ENCODE data around the gene HNRNPL. TPM values are rescaled to one million over a fixed set of nuclear protein-coding genes. Genes with fewer than 3 reads are reported as not detected.

HNRNPL gene
- total and polyA plus RNA-seq, 2 of the 8 experiments (the other 6 are each of a cell fraction or from before 2014, with no cell fraction given), result 404 to 779 TPM

GRCh38 chr19:38793177-38793576, 56.6 kb downstream of the HNRNPL start:
- H2BK5ac ChIP-seq (ENCODE audit: low read depth, low read length), result no peak overlapping the region
- no peak overlapping the region for H3K9ac ChIP-seq (replicated peaks in 1 of 4; ENCODE audit: extremely low read depth in 1 of 4, low read depth in 3 of 4, low read length in 3 of 4)
- H2BK12ac ChIP-seq (ENCODE audit: low read depth, low read length), result no peak overlapping the region
- no peaks in the 10 kb centered on the region for H4K20me1 ChIP-seq (replicated peaks in 1 of 2; ENCODE audit: control insufficient read depth in 1 of 2, insufficient read depth in 2 of 2, low read length in 2 of 2)
- peaks cover 0 to 2% (median 0%) of the 10 kb centered on the region in 4 experiments; a peak in 1 of 7 replicates for H3K4me1 ChIP-seq (replicated peaks in 1 of 4; ENCODE audit: control insufficient read depth in 3 of 4, insufficient read depth in 4 of 4, low read length in 3 of 4)
- H3K27me3 ChIP-seq (replicated peaks in 1 of 4; ENCODE audit: control insufficient read depth in 3 of 4, extremely low read depth in 1 of 4, insufficient read depth in 3 of 4, low read length in 3 of 4), result peaks cover 0 to 12% (median 3%) of the 10 kb centered on the region in 4 experiments; a peak in 4 of 7 replicates
- no peak overlapping the region for H2AFZ ChIP-seq (ENCODE audit: low read length)
- H3K23me2 ChIP-seq (ENCODE audit: low read depth, low read length), result no peaks in the 10 kb centered on the region
- H3K4ac ChIP-seq (replicated peaks; ENCODE audit: insufficient read length, low read depth, low read length), result no peak overlapping the region
- no peak overlapping the region for H4K91ac ChIP-seq (replicated peaks; ENCODE audit: insufficient read length, low read length)
- H2BK120ac ChIP-seq (replicated peaks; ENCODE audit: low read depth, low read length), result no peak overlapping the region
- H3K14ac ChIP-seq (ENCODE audit: insufficient read length), result no peak overlapping the region
- ChIA-PET CTCF (ENCODE audit: partially characterized antibody) (interaction anchor here (0.7 kb wide), 1 partner anchor 12 kb away, joined by 3 read pairs; no protein-coding TSS in a partner anchor), POLR2A (ENCODE audit: partially characterized antibody) (interaction anchor here (0.6 to 1.0 kb wide), 7 partner anchors 18 to 56 kb away, joined by 3 to 5 read pairs (median 3); partner anchors contain the start of genes HNRNPL and LGALS7)
- no peaks in the 10 kb centered on the region for H3K79me2 ChIP-seq (ENCODE audit: control insufficient read depth in 1 of 2, insufficient read depth in 2 of 2, low read length in 2 of 2)
- H3K36me3 ChIP-seq (ENCODE audit: control insufficient read depth in 2 of 4, insufficient read depth in 4 of 4, low read length in 3 of 4), result no peaks in the 10 kb centered on the region
- FAIRE-seq (no peak), DNase-seq (ENCODE audit: low read depth in 1 of 2, low spot score in 2 of 2) (no peak)
- no peak overlapping the region for H2BK15ac ChIP-seq (ENCODE audit: low read length)
- H4K8ac ChIP-seq (ENCODE audit: extremely low read depth, insufficient read depth, low read length), result no peak overlapping the region
- H3K56ac ChIP-seq (replicated peaks; ENCODE audit: insufficient read length, low read depth, low read length), result no peak overlapping the region
- no peak overlapping the region for H2BK20ac ChIP-seq (ENCODE audit: low read length)
- no peak overlapping the region for H4K5ac ChIP-seq (ENCODE audit: insufficient read length, low read depth, low read length)
- peak overlapping the region in 1 of 4 experiments; percentile 57; a peak in 4 of 8 replicates for H3K4me3 ChIP-seq (ENCODE audit: extremely low read depth in 1 of 4, insufficient read depth in 2 of 4, low read depth in 3 of 4, low read length in 4 of 4)
- no peaks in the 10 kb centered on the region for H3K79me1 ChIP-seq (ENCODE audit: low read depth, low read length)
- H3K27ac ChIP-seq (ENCODE audit: low read depth, low read length), result no peak overlapping the region
- no peaks in the 10 kb centered on the region; a peak in 1 of 4 replicates for H3K9me3 ChIP-seq (ENCODE audit: insufficient read depth in 2 of 2, low read depth in 1 of 2, low read length in 1 of 2)
- no peak overlapping the region for H2AK5ac ChIP-seq (ENCODE audit: low read depth, low read length)
- H3K18ac ChIP-seq (ENCODE audit: extremely low read depth, low read length), result no peak overlapping the region
- peak overlapping the region; percentile 22 to 75; a peak in 3 of 4 replicates for H3K4me2 ChIP-seq (ENCODE audit: insufficient read depth in 1 of 2, low read depth in 2 of 2, low read length in 2 of 2)
- WGBS, 2 experiments (ENCODE audit: extremely low coverage in 1 of 2, insufficient coverage in 1 of 2, insufficient read length in 1 of 2, insufficient replicate concordance in 2 of 2, low coverage in 1 of 2, low lambda C conversion rate in 2 of 2, missing lambda C conversion rate in 1 of 2), result 82% methylated on average over 8 of the region's 8 CpGs; no CpG with 5 or more reads in 1 of the 2 experiments
- H3K23ac ChIP-seq (ENCODE audit: insufficient read length), result no peak overlapping the region
- TF ChIP-seq EP300 (IDR thresholded peaks at IDR 0.05; ENCODE audit: borderline replicate concordance in 1 of 2, low read depth in 2 of 2, low read length in 2 of 2) (no peak), YY1 (IDR thresholded peaks at IDR 0.05; ENCODE audit: low read depth, low read length) (no peak), PHF8 (conservative IDR thresholded peaks at IDR 0.05; ENCODE audit: low read depth, low read length) (no peak), BCL11A (IDR thresholded peaks at IDR 0.05; ENCODE audit: low read depth in 2 of 2, low read length in 2 of 2) (no peak), NANOG (IDR thresholded peaks at IDR 0.05; ENCODE audit: insufficient read depth, low read depth, low read length, poor library complexity, severe bottlenecking) (no peak), CREB1 (IDR thresholded peaks at IDR 0.05) (no peak)

Data from H1 (cell line).